ENCODE data around the gene SNX22. TPM values are rescaled to one million over a fixed set of nuclear protein-coding genes. Genes with fewer than 3 reads are reported as not detected.

Gene SNX22
- total RNA-seq, 2 donors from 2014 or later: 0.27 to 0.28 TPM

- Histone ChIP-seq H3K27ac (no peak overlapping the region), H3K4me3 (peak overlapping the region; percentile 29), H3K9me3 (no peaks in the 10 kb centered on the region), H3K4me1 (ENCODE audit: control insufficient read depth in 1 of 2, low read depth in 2 of 2) (peaks cover 21 to 30% of the 10 kb centered on the region in 2 donors), H3K27me3 (replicated peaks; ENCODE audit: insufficient read depth) (peaks cover 6% of the 10 kb centered on the region), H3K36me3 (peaks cover 32% of the 10 kb centered on the region)
- peak; percentile 98 for TF ChIP-seq CTCF (IDR thresholded peaks at IDR 0.05)
- DNase-seq (ENCODE audit: low spot score) (peak; percentile 64), ATAC-seq (ENCODE audit: insufficient number of reproducible peaks, low FRiP score, low read depth) (peak; percentile 44)
Observed at GRCh38 chr15:64153480-64154367, 2.2 kb downstream of the SNX22 start.

- no peak for DNase-seq (ENCODE audit: low spot score)
- no peak for TF ChIP-seq CTCF (IDR thresholded peaks at IDR 0.05)
- no peak overlapping the region for H3K4me3 ChIP-seq
- no peaks in the 10 kb centered on the region for H3K9me3 ChIP-seq
- H3K27me3 ChIP-seq (replicated peaks; ENCODE audit: insufficient read depth): peaks cover 6% of the 10 kb centered on the region
- peaks cover 53% of the 10 kb centered on the region for H3K36me3 ChIP-seq
- peaks cover 28 to 46% of the 10 kb centered on the region in 2 donors for H3K4me1 ChIP-seq (ENCODE audit: control insufficient read depth in 1 of 2, low read depth in 2 of 2)
- no peak for ATAC-seq (ENCODE audit: insufficient number of reproducible peaks, low FRiP score, low read depth)
- no peak overlapping the region for H3K27ac ChIP-seq
Observed at GRCh38 chr15:64155802-64156651, 4.5 kb downstream of the SNX22 start.

- ATAC-seq (ENCODE audit: insufficient number of reproducible peaks, low FRiP score, low read depth) (no peak), DNase-seq (ENCODE audit: low spot score) (no peak)
- Histone ChIP-seq H3K27ac (no peak overlapping the region), H3K4me3 (no peak overlapping the region), H3K36me3 (peaks cover 53% of the 10 kb centered on the region), H3K9me3 (no peaks in the 10 kb centered on the region), H3K27me3 (replicated peaks; ENCODE audit: insufficient read depth) (peaks cover 2% of the 10 kb centered on the region), H3K4me1 (ENCODE audit: control insufficient read depth in 1 of 2, low read depth in 2 of 2) (peaks cover 28 to 46% of the 10 kb centered on the region in 2 donors)
- no peak for TF ChIP-seq CTCF (IDR thresholded peaks at IDR 0.05)
Observed at GRCh38 chr15:64156652-64157331, 5.3 kb downstream of the SNX22 start.

- ATAC-seq (ENCODE audit: insufficient number of reproducible peaks, low FRiP score, low read depth) (no peak), DNase-seq (ENCODE audit: low spot score) (no peak)
- peaks cover 25 to 41% of the 10 kb centered on the region in 2 donors for H3K4me1 ChIP-seq (ENCODE audit: control insufficient read depth in 1 of 2, low read depth in 2 of 2)
- H3K36me3 ChIP-seq: peaks cover 53% of the 10 kb centered on the region
- no peaks in the 10 kb centered on the region for H3K27me3 ChIP-seq (replicated peaks; ENCODE audit: insufficient read depth)
- H3K9me3 ChIP-seq: no peaks in the 10 kb centered on the region
- TF ChIP-seq CTCF (IDR thresholded peaks at IDR 0.05): no peak
- no peak overlapping the region for H3K4me3 ChIP-seq
- H3K27ac ChIP-seq: no peak overlapping the region
Observed at GRCh38 chr15:64157599-64158125, 6.1 kb downstream of the SNX22 start.
